NCI-H2227 treated with DMSO at 0.1 percent for 48 hours (cell line): ENCODE measurements around the gene METTL4.

ENCODE experiments used
- DNase-seq: peaks from one replicate; lab custom pipeline; 2025; lab: John Stamatoyannopoulos, UW

METTL4 gene, protein sequence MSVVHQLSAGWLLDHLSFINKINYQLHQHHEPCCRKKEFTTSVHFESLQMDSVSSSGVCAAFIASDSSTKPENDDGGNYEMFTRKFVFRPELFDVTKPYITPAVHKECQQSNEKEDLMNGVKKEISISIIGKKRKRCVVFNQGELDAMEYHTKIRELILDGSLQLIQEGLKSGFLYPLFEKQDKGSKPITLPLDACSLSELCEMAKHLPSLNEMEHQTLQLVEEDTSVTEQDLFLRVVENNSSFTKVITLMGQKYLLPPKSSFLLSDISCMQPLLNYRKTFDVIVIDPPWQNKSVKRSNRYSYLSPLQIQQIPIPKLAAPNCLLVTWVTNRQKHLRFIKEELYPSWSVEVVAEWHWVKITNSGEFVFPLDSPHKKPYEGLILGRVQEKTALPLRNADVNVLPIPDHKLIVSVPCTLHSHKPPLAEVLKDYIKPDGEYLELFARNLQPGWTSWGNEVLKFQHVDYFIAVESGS

DNA sequence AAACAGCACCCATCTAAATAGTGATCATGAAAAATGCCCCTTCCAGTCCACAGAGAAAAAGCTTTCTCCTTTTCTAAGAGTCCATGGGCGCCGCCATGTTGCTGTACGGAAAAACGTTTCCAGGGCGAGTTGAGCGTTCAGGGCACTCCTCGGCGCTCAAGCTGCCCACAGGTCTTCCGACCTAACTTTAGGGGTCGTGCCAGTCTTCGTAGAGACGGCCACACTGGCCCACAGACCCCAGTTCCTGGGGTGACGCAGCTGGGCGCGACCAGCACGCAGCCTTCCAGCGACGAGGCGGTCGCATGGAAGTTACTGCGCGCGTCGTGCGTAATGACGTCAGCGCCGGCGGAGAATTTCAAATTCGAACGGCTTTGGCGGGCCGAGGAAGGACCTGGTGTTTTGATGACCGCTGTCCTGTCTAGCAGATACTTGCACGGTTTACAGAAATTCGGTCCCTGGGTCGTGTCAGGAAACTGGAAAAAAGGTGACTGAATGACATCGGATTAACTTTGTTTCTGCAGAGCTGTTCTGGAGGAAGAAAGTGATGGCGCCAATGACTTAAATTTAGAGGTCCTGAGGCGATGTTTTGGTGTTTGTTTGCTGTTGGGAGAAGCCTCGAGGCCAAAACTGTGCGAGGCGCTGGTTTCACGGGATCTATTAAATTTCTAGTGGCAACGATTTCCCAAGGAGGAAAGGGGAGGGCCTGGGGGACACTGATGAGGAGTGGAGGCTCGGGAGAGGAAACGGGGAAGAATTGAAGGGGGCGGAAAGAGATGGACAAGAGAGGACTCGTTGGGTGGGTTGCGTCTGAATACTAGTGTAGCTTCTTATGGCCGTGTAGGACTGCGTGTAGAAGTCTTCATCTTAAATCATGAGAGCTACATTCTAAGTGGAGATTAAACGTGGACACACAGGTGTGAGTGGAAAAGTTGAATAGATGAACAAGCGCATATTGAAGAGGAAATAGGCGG, at the start of gene METTL4, which contains the start of gene NDC80:
Gene METTL4, minus strand, starts transcription at position 306 of the 971 bp plus-strand sequence. CDS start 4,289 bp downstream, outside the sequence.
Gene NDC80, plus strand, starts transcription at position 358 of the 971 bp plus-strand sequence. CDS start 1,429 bp downstream, outside the sequence.
- peak; percentile 98 for DNase-seq

DNA sequence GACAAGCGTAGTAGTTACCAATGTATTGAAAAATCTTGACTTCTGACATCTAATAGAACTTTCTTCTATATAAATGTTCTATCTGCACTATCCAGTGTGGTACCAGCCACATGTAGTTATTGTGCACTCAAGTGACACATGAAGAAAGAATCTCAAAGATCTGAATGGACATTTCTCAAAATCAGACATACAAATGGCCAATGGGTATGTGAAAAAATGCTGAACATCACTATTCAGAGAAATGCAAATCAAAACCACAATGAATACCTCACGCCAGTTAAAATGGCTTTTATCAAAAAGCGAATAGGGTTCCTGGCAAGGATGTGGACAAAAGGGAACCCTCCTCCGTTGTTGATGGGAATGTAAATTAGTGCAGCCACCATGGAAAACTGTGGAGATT, 46.7 kb upstream of the METTL4 start:
- DNase-seq, result no peak

DNA sequence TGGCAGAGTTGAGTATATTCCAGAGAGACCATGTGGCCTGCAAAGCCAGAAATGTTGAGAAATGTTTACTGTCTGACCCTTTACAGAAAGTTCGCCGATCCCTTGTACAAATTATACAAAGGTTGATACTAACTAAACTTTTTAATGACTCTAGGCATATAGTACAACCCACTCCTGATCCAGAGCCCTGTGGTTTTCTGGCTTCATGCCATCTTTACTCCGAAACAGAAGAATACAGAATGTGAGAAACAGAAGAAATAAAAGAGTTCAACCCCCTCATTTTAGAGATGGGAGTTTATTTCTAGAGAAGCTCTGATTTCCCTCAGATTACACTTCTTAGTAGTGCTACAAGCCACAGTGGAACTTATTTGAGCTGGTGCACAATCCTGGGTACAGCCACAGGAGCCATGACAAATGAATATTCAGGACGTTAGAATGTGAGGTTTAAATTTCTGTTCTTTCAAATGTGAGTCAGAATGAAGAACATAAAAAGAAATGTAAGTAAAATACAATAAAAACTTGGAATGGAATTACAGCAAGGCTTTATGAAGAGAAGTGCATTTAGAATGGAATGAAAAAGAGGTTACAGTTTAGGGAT, 46.2 kb upstream of the METTL4 start:
- no peak for DNase-seq

DNA sequence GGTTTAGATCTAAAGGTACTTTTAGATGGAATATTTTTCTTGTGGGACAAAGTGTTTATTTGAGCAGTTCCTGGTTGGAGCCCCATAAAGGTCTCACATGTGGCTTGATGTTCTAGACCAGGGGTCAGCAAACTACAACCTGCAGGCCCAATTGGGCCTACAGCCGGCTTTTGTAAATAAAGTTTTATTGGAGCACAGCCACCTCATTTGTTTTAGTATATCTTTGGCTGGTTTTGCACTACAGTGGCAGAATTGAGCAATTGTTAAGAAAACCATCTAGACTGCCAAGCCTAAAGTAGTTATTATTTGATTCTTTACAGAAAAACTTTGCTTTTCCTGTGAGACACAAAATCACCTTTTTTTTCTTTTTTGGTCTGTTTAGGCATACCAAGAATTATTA, 41.7 kb upstream of the METTL4 start:
- DNase-seq, result no peak

DNA sequence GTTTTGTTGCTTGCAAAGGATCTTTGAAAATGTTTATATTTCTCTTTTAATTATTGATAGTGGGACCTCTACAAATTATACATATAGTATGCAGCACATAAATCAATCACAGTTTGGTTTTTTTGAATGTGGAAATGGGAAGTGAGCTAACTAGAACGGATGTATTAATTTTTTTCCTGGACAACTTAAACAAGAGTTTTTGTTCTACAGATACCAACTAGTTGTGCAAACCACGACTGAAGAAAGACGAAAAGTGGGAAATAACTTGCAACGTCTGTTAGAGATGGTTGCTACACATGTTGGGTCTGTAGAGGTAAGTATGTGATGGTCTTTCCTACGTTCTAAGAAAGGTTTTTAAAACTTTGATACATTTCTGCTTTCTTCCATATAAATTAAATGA, 39.2 kb upstream of the METTL4 start:
- DNase-seq, result no peak

DNA sequence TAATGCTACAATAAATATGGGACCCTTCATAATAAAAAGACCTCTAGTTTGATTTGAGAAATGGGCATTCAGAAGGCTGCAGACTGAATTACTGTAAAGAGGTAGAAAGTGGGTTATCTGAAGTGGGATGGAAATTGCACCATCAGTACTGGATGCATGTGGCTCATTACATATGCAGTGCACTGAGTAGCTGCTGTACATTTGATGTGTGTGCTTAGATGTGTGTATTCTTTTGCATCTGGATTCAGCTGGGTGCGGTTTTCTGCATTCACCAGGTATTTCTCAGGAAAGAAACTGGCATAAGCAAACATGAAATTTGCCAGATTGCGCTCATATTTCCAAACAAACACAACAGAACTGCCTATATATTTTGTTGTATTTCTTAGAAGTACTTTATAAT, 38.3 kb upstream of the METTL4 start:
- DNase-seq, result no peak

DNA sequence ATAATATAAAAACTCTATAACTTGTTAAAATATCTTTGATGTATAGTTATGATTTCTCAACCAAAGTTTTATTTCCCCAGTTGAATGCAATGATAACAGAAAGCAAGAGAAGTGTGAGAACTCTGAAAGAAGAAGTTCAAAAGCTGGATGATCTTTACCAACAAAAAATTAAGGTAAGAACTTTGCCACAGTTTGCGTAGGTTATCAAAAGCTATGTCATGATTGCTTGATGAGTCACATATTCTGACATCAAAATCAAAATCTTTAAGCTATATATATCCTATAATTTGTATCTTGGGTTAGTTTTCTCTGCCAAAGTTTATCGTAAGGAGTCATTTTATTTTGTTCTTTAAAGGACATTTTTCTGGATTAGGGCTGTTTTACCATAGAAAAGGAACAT, 35.0 kb upstream of the METTL4 start:
- no peak for DNase-seq

DNA sequence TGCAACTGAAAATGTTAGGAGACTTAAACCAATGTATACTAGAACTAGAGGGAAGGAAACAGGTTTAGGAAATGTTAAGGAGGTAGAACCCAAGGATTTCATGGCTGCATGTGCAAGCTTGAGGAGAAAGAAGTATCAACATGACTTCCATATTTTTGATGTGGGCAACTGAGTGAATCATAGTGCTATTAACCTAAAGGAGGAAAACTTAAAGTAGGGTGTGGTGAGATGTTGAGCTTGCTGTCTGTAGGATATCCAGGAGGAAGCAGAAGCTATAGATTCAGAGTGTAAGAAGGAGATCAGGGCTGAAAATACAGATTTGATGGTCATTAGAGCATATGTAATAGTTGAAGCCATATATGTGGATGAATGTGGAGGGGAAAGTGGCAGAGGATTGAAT, 31.5 kb upstream of the METTL4 start:
- DNase-seq, result no peak

DNA sequence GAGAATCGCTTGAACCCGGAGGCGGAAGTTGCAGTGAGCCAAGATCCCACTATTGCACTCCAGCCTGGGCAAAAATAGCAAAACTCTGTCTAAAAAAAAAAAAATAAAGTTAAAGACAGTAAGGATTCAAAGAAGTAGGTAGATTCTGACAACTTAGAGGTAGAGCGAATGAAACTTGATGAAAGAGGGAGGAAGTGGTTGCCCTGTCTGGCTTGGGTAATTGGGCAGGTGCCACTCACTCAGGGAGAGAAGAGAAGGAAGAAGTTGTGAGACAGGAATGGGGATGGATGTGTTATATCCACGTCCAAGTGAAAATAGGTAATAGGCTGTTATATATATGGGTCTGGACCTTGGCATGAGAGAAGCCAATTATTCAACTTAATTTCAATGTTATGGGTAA, 26.3 kb upstream of the METTL4 start:
- DNase-seq, result no peak

DNA sequence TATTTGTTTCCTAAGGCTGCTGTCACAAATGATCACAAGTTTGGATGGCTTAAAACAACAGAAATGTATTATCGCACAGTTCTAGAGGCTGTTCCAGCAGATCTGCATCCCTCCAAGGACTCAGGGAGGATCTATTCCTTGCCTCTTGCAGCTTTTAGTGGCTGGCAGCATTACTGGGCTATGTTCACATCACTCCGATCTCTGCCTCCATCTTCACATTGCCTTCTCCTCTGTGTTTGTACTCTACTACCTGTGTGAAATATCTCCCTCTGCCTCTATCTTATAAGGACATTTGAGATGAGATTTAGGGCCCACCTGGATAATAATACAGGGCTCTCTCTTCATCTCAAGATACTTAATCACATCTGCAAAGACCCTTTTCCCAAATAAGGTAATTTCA, 19.0 kb upstream of the METTL4 start:
- DNase-seq, result no peak

DNA sequence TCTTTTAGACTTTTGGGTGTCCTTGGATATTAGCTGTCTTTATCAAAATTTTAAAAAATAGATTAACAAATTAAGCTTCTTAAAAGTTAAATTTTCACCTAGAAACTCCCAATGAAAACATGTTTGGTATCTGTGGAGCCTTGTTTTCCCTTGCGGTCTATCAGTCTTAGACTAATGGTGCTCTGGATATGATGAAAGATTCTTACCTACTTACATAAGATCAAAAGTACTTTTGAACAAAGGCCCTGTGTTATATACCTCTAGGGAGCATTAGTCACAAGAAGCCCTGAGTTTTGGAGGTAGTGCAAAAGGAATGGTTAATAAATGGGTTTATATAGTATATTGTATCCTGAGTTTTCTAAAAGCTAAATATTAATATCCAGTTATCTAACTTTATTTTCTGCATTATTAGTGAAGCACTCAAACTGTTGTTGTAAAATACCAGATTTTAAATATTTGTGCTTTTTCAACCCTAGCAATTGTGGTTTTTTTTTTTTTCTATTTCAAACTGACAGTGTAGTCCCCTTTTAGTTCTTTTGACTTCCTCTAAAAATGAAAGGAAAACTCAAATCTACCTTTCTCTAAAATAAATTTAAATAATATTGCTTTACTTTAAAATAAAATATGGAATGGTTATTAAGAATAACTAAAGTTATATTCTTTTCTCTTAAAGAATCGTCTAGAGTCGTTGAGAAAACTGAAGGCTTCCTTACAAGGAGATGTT, 18.2 kb upstream of the METTL4 start:
- DNase-seq, result no peak

DNA sequence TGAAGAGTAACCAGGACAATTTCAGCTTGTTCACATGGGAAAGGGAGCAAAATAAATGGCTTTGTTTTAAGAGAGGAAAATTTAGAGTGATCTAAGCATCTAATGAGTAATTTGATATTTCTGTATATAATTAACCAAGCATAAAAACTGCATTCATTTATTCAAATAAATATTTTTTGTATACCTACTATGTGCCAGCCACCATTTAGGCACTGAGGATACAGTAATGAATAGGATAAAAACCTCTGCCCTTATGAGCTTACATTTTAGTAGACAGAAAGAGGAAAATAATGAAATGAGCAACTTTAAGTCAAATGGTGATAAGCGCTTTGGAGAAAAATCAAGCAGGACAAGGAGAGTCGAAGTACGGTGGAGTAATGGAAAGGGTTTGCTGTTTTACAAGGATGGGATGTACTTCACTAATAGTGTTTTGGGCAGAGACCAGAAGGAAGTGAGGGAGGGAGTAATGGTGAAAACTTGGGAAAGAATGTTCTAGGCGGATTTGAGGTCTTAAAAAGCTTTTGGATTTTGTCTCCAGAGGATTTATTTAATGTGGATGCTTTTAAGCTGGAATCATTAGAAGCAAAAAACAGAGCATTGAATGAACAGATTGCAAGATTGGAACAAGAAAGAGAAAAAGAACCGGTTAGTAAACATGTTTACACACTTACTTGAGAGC, 17.5 kb upstream of the METTL4 start:
- DNase-seq, result no peak

DNA sequence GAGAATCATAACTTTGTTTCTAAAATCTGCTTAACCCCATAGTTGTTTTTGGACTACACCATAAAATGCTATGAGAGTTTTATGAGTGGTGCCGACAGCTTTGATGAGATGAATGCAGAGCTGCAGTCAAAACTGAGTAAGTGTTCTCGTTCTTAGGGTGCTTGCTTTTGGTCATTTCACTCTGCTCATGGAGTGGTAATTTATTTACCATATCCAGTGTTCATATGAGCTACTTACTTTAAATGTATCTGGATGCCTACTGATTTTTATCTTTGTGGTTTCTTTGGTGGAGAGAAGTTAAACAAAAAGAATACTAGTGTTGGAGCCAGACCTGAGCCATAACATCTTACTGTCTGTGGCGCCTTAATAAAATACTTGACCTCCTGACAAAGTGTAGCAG, 16.5 kb upstream of the METTL4 start:
- no peak for DNase-seq

DNA sequence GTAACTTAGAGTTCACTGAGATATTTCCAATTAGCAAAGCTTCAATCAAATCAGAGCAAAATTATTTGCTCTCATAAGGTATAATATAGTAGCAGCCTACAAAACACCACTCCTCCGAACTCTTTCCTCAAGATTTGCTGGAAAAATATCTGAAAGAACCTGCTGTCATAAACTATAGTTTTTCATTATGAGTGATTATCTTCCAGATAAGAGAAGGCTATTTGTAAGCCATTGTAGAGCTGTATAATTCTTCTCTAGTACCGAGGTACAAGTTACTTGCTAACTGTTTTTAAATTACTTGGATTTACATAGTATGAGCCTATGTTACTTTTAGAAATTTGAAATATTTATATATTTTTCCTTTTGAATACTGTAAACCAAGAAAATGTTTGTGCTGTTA, 2.1 kb upstream of the METTL4 start:
- no peak for DNase-seq

DNA sequence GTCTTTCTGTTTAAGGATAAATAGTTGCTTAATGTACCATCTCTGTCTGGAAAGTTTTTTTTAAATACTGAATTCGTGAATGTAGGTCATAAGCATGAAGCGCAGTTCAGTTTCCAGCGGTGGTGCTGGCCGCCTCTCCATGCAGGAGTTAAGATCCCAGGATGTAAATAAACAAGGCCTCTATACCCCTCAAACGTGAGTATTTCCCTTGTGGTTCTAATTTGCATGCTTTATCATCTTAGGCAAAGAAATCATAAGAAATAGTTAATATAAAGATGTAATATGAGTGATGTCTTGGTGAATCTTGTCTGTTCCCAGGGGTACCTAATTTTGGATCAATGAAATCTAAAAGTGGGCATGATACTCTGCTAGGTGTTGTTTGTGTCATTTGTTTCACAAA, 1.6 kb upstream of the METTL4 start:
- no peak for DNase-seq

DNA sequence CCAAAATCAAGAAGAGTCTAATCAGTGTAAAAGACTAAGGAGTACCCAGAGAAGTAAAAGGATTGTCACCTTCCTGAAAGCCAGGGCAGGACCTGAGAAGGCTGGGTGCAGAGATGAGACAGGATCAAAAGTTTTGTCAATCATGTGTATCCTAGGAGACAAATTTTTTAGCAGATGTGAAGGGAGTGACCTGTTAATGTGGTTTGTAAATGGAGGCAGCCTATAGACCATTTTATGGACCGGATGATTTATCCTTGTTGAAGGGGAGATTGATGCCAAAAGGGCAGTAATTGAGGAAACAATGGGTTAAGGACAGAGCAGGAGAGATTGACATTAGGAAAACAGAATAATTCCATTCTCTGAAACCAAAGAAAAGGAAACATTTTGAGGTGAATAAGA, 865 bp upstream of the METTL4 start:
- no peak for DNase-seq

DNA sequence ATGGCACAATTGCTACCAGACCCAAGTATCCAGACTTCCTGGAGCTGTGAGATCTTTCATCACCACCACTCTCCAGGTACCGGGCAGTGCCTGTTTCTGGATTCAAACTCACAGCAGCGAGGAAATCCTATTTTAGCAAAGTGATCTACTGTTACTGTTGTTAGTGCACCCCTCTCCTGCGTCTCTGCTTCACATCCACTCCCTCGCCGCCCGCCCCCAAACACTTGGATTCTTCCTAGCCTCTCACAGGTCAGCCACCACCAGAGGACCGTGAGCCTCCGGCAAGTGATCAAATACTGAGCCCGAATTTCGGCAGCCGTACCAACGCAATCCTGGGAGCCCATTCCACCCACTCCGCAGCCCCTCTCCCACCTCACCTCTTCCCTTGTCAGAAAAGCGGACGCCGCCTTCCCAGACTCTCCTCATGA, 519 bp downstream of the METTL4 start:
- DNase-seq, result no peak

DNA sequence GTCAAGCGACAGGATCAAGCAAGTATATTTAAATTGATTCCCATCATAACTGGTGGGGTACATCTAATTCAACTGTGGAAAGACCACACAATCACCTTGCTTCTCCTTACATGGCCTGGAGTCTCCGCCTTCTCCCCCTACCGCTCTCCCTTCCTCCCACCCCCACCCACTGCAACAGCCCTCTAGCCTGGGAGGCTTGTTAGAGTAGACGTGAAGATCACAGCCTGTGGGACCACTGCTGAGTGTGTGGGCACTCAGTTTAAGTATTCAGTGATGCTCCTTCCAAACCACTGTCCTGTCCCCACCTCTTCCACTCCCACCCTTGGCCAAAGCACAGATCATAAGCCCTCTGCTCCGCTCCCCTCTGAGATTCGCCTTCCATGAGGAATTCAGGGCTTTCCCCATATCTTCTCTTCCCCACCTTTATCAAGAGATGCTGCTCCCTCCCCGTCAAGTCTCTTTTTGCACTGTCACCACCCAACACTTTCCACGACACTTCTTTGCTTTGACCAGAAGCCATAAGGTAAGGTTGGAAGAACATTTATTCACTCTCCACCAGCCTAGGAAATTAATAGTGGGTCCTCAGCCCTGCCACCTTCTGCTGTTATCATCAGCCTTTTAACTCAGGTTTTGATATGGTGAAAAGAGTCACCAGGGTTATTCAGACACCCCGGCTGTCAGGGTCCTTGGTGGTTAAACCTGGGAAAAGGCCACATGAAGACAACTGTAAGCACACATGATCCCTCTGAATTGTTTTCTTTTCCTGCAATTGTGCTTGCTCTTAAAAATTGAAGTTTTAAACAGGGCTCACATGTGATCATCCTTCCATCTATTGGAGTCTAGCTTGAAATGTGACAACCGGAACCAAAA, 1.7 kb downstream of the METTL4 start:
- no peak for DNase-seq

DNA sequence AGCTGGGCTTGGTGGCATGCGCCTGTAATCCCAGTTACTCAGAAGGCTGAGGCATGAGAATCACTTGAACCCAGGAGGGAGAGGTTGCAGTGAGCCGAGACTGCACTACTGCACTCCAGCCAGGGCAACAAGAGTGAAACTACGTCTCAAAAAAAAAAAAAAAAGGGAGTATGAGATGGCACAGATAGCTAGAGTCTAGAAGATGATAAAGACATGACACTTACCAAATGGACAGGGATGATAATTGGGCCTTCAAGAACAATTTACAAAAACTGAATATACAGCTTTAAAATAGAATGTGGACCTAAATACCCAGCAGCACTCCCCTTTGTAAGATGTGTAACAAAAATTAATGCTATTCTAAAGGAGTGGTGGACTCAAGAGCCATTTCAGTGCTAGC, 2.7 kb downstream of the METTL4 start:
- DNase-seq, result no peak

DNA sequence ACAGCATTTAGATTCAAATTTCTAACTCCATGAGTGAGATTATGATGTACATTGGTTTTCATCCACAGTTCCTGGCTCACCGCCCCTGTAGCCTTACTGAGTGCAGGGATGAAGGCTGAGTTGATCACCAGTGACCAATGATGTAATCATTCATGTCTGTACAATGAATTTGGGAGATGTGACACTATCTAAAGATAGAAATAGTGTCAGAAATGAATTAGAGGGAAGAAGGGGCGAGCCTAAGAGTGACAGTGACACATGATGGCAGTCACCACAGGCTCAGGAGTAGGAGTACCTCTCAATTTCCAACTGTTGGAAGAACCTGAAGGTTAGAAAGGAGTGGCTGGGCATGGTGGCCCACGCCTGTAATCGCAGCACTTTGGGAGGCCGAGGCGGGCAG, 3.2 kb downstream of the METTL4 start:
- no peak for DNase-seq
